Hepatocyte (in vitro differentiated cells): Measurements from ENCODE around the gene PSMA6.

Experiments
- CTCF ChIP-seq: fragments of 200-600 bp; sonication (generic); IDR thresholded peaks from 2 replicates; pipeline ENCODE4 v1.5.1; 2016; ENCODE audit warnings: antibody characterized with exemption, mild to moderate bottlenecking; ENCODE audit not compliant: poor library complexity
- EZH2 ChIP-seq: fragments of 200-600 bp; sonication (generic); IDR thresholded peaks from 2 replicates; pipeline ENCODE4 v1.6.1; 2016; ENCODE audit warnings: antibody characterized with exemption, mild to moderate bottlenecking, borderline replicate concordance
- EZH2phosphoT487 ChIP-seq: fragments of 200-600 bp; sonication (generic); IDR thresholded peaks from one replicate; pipeline ENCODE4 v1.6.1; 2018; ENCODE audit warnings: antibody characterized with exemption, mild to moderate bottlenecking, low read depth, moderate library complexity; ENCODE audit not compliant: unreplicated experiment, severe bottlenecking

GRCh38 chr14:35277179-35277578, 15.0 kb upstream of the PSMA6 start:
- TF ChIP-seq CTCF (no peak), EZH2phosphoT487 (no peak), EZH2 (no peak)
